NCI-H2196 (cell line): Measurements from ENCODE around the gene B3GAT3.
A peak's percentile ranks its signal among the peaks of the same experiment; 100 is the strongest.
"Not testable (repeated sequence)": the region's sequence is repeated elsewhere in the genome, so short reads cannot be mapped to it uniquely, and the experiment has no call there.

Source experiments
- DNase-seq: peaks from one replicate; lab custom pipeline; 2025; ENCODE audit not compliant: unreplicated experiment; lab: John Stamatoyannopoulos, UW

B3GAT3 gene

GRCh38 chr11:62621567-62622470 lies at the start of gene B3GAT3:
Gene B3GAT3, minus strand, starts transcription at chr11:62621986. Its CDS starts 39 bp downstream, at chr11:62621947.
- DNase-seq = peak; percentile 99

GRCh38 chr11:62671236-62671607 lies 49.4 kb upstream of the B3GAT3 start:
- DNase-seq = no peak

DNA sequence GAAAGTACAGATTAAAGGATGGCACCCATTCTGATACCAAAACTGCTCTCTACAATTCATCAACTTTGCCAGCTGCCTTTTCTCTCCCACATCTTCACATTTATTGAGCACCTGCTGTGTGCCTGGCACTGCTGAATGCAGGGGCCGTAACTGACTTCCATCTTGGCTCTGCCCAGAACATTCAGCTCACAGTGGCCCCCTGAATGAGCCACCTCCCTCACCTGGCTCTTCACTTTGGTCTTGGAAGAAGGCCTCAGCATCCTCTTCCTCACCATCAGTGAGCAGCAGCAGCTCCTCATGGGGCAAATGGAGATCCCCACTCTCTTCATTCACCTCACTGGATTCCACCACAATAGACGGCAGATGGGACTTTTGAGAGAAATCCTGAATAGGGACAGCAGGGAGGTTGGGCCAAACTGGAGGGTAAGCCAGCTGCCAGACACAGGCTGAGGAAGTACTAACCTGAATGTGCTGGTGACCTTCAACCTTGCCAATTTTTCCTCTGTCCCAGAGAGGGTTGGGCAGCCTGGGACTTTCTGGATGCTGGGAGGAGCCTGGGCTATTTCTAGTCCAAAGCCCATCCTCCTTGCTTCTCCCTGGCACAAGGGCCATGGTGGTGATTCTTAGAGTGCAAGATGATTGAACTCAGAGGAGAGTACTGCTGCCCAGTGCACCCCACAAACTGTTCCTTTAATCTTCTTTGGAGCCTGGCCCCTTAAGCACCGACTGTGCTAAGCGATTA lies 47.8 kb upstream of the B3GAT3 start:
- no peak for DNase-seq

GRCh38 chr11:62667460-62667859 lies 45.7 kb upstream of the B3GAT3 start:
- DNase-seq = no peak

GRCh38 chr11:62666259-62666926 lies 44.6 kb upstream of the B3GAT3 start:
- no peak for DNase-seq

DNA sequence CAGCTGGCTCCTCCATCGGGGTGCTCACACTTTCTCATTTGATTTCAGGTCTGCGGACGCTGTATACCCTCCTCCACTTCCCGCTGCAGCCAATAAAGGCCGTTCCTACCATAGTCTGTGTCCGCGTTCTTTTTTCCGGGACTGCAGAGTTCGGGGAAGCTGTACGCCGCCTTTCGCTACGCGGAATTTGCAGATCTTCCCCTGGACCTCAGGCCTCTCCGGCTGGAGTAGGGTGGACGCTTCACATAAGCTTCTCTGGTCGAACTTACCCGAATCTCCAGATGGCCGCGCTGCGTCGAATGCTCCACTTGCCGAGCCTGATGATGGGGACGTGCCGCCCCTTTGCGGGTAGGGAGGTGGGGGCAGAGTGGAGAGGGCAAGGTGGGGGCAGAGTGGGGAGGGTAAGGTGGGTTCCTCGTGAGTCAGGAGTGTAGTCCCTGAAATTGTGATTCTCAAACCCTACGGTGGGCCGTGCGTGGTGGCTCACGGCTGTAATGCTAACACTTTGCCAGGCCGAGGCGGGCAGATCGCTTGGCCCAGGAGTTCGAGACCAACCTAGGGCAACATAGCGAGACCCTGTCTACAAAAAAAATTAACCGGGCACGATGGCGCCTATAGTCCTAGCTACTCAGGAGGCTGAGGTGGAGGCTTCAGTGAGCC lies 43.9 kb upstream of the B3GAT3 start:
- DNase-seq = no peak

GRCh38 chr11:62665075-62665598 lies 43.4 kb upstream of the B3GAT3 start, which contains the start of the genes C11orf98 and CSKMT:
Gene C11orf98, minus strand, starts transcription at chr11:62665210. Its CDS starts 41 bp downstream, at chr11:62665169.
Gene CSKMT, plus strand, starts transcription at chr11:62665312. Its CDS starts 568 bp downstream, at chr11:62665880.
- peak; percentile 94 for DNase-seq

- peak; percentile 65 for DNase-seq
These were observed 42.8 kb upstream of the B3GAT3 start for GRCh38 chr11:62664405-62665074.

DNA sequence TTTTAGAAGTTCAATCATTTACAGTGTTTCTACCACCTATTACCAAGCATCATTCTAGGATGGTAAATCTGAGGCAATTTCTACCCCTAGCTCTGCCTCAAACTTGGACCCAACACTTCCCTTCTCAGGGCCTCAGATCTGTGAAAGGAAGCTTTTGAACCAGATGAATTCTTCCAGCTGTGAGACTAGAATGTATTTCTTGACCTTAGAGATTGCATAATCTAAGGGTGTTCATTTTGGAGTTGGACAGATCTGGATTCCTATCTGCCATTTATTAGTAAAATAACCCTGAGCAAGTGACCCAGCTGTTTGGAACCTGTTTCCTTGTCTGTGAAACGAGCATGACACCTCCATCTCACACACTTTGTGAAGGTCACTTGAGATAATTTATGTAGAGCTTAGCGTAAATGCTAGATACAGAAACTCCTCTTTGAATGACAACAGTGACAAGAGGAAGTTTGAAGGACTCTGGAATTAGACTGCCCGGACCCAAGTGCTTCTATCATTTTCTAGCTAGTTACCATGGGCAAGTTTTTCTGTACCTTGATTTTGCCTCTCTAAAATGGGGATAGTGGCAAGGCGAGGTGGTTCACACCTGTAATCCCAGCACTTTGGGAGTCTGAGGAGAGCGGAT lies 35.1 kb upstream of the B3GAT3 start:
- no peak for DNase-seq

GRCh38 chr11:62654297-62654696 lies 32.5 kb upstream of the B3GAT3 start:
- DNase-seq = no peak

DNA sequence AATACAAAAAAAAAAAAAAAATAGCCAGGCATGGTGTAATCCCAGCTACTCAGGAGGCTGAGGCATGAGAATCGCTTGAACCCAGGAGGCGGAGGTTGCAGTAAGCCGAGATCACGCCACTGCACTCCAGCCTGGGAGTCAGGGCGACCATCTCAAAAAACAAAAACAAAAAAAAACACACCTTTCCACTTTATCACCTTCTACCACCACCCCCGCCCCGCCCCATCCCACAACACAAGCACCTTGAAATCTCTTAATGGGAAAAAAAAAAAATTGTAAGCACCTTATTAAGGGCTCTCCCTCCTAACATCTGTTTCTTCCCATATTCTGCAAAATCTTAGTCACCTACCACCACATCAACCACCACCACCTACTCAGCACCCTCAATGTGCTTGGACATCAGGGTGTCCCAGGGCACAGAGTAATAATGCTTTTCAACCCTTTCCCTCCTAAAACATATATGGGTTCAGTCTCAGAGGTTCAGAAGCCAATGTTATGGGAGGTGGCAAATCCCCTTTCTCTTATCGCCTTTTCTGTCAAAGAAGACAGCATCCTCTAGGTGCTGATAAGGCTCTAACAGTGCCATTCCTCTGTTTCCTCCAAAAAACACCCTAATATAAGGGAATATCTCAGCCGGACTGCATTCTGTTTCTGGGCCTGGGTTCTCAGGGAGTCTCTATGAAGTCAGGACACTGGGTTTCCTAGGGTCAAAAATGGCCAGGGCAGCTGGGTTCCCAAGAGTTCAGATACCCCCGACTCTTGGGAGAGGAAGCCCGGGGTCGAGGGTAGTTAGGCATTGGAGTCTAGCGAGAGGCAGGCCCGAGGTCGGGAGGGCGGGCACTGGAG lies 30.6 kb upstream of the B3GAT3 start:
- DNase-seq = no peak

DNA sequence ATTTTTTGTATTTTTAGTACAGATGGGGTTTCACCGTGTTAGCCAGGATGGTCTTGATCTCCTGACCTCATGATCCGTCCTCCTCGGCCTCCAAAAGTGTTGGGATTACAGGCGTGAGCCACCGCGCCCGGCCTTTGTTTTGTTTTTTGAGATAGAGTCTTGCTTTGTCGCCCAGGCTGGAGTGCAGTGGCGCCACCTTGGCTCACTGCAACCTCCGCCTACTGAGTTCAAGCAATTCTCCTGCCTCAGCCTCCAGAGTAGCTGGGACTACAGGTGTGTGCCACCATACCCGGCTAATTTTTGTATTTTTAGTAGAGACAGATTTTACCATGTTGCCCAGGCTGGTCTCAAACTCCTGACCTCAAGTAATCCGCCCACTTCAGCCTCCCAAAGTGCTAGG lies 28.5 kb upstream of the B3GAT3 start:
- not testable (repeated sequence) for DNase-seq

GRCh38 chr11:62649486-62649885 lies 27.7 kb upstream of the B3GAT3 start:
- DNase-seq = no peak

- DNase-seq = no peak
These were observed 27.2 kb upstream of the B3GAT3 start for GRCh38 chr11:62648967-62649364.

GRCh38 chr11:62648185-62648966 lies 26.6 kb upstream of the B3GAT3 start:
- no peak for DNase-seq

- no peak for DNase-seq
These were observed 25.8 kb upstream of the B3GAT3 start for GRCh38 chr11:62647609-62648005.

GRCh38 chr11:62646825-62647608 lies 25.2 kb upstream of the B3GAT3 start:
- DNase-seq = no peak
